ENCODE measurements around the gene TOR3A. TPM values are rescaled to one million over a fixed set of nuclear protein-coding genes. Genes with fewer than 3 reads are reported as not detected.

The TOR3A gene
- total and polyA plus RNA-seq, 2 of the 8 experiments (the other 6 are each of a cell fraction or from before 2014, with no cell fraction given): 15.3 to 21.4 TPM

- Histone ChIP-seq H3K4me2 (ENCODE audit: insufficient read depth in 1 of 2, low read depth in 2 of 2, low read length in 2 of 2) (no peak overlapping the region), H3K4ac (replicated peaks; ENCODE audit: insufficient read length, low read depth, low read length) (no peak overlapping the region), H3K79me1 (ENCODE audit: low read depth, low read length) (no peaks in the 10 kb centered on the region), H3K14ac (ENCODE audit: insufficient read length) (no peak overlapping the region), H3K23ac (ENCODE audit: insufficient read length) (no peak overlapping the region), H3K9ac (replicated peaks in 1 of 4; ENCODE audit: extremely low read depth in 1 of 4, low read depth in 3 of 4, low read length in 3 of 4) (no peak overlapping the region), H3K4me1 (replicated peaks in 1 of 4; ENCODE audit: control insufficient read depth in 3 of 4, insufficient read depth in 4 of 4, low read length in 3 of 4) (peaks cover 0 to 4% (median 0%) of the 10 kb centered on the region in 4 experiments; a peak in 1 of 7 replicates), H3K27ac (ENCODE audit: low read depth, low read length) (no peak overlapping the region), H3K9me3 (ENCODE audit: insufficient read depth in 2 of 2, low read depth in 1 of 2, low read length in 1 of 2) (peaks cover 7 to 17% of the 10 kb centered on the region in 2 experiments; a peak in 3 of 4 replicates), H4K91ac (replicated peaks; ENCODE audit: insufficient read length, low read length) (no peak overlapping the region), H4K5ac (ENCODE audit: insufficient read length, low read depth, low read length) (no peak overlapping the region), H2AFZ (ENCODE audit: low read length) (no peak overlapping the region), H3K36me3 (ENCODE audit: control insufficient read depth in 2 of 4, insufficient read depth in 4 of 4, low read length in 3 of 4) (peaks cover 0 to 2% (median 0%) of the 10 kb centered on the region in 4 experiments; a peak in 2 of 8 replicates), H4K20me1 (replicated peaks in 1 of 2; ENCODE audit: control insufficient read depth in 1 of 2, insufficient read depth in 2 of 2, low read length in 2 of 2) (no peaks in the 10 kb centered on the region), H2BK20ac (ENCODE audit: low read length) (no peak overlapping the region), H2BK12ac (ENCODE audit: low read depth, low read length) (no peak overlapping the region), H3K27me3 (replicated peaks in 1 of 4; ENCODE audit: control insufficient read depth in 3 of 4, extremely low read depth in 1 of 4, insufficient read depth in 3 of 4, low read length in 3 of 4) (no peaks in the 10 kb centered on the region), H2BK15ac (ENCODE audit: low read length) (no peak overlapping the region), H2BK120ac (replicated peaks; ENCODE audit: low read depth, low read length) (no peak overlapping the region), H3K56ac (replicated peaks; ENCODE audit: insufficient read length, low read depth, low read length) (no peak overlapping the region), H2BK5ac (ENCODE audit: low read depth, low read length) (no peak overlapping the region), H3K23me2 (ENCODE audit: low read depth, low read length) (no peaks in the 10 kb centered on the region), H2AK5ac (ENCODE audit: low read depth, low read length) (no peak overlapping the region), H3K79me2 (ENCODE audit: control insufficient read depth in 1 of 2, insufficient read depth in 2 of 2, low read length in 2 of 2) (peaks cover 0 to 24% of the 10 kb centered on the region in 2 experiments; a peak in 1 of 4 replicates), H3K4me3 (ENCODE audit: extremely low read depth in 1 of 4, insufficient read depth in 2 of 4, low read depth in 3 of 4, low read length in 4 of 4) (no peak overlapping the region), H4K8ac (ENCODE audit: extremely low read depth, insufficient read depth, low read length) (no peak overlapping the region), H3K18ac (ENCODE audit: extremely low read depth, low read length) (no peak overlapping the region)
- WGBS, 2 experiments (ENCODE audit: extremely low coverage in 1 of 2, insufficient coverage in 1 of 2, insufficient read length in 1 of 2, insufficient replicate concordance in 2 of 2, low coverage in 1 of 2, low lambda C conversion rate in 2 of 2, missing lambda C conversion rate in 1 of 2): 89% methylated on average over 3 of the region's 3 CpGs; no CpG with 5 or more reads in 1 of the 2 experiments
- POLR2A ChIA-PET (ENCODE audit: partially characterized antibody): interaction anchor here (0.9 kb wide), 1 partner anchor 47 kb away, joined by 3 read pairs; no protein-coding TSS in a partner anchor
- CTCF ChIA-PET (ENCODE audit: partially characterized antibody): no interaction called here
- DNase-seq (ENCODE audit: low read depth in 1 of 2, low spot score in 2 of 2): no peak
- TF ChIP-seq ATF2 (IDR thresholded peaks at IDR 0.05; ENCODE audit: low read length) (no peak), RXRA (IDR thresholded peaks at IDR 0.05; ENCODE audit: insufficient read depth, low read depth, low read length) (no peak), CBX8 (IDR thresholded peaks at IDR 0.05; ENCODE audit: borderline replicate concordance, low read depth, low read length) (no peak), JUND (IDR thresholded peaks at IDR 0.05; ENCODE audit: low read length) (no peak), CHD2 (IDR thresholded peaks at IDR 0.05; ENCODE audit: low read length) (no peak), SP4 (IDR thresholded peaks at IDR 0.05; ENCODE audit: low read length) (no peak), BACH1 (IDR thresholded peaks at IDR 0.05; ENCODE audit: low read length) (no peak), ASH2L (IDR thresholded peaks at IDR 0.05; ENCODE audit: low read length) (no peak), SAP30 (IDR thresholded peaks at IDR 0.05; ENCODE audit: insufficient read depth, insufficient replicate concordance, low read length) (no peak), HDAC2 (IDR thresholded peaks at IDR 0.05; ENCODE audit: borderline replicate concordance in 1 of 2, low read depth in 2 of 2, low read length in 2 of 2) (no peak)
- TF ChIP-seq, protein P1, sequence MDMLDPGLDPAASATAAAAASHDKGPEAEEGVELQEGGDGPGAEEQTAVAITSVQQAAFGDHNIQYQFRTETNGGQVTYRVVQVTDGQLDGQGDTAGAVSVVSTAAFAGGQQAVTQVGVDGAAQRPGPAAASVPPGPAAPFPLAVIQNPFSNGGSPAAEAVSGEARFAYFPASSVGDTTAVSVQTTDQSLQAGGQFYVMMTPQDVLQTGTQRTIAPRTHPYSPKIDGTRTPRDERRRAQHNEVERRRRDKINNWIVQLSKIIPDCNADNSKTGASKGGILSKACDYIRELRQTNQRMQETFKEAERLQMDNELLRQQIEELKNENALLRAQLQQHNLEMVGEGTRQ (IDR thresholded peaks at IDR 0.05; ENCODE audit: low read length): no peak
- no peak for FAIRE-seq
Observed at GRCh38 chr1:179143322-179143721, 61.5 kb downstream of the TOR3A start.

Measured in H1 (cell line).